Lower lobe of right lung (tissue), 2 donors: ENCODE results near the gene WDR82. TPM values are rescaled to one million over a fixed set of nuclear protein-coding genes. Genes with fewer than 3 reads are reported as not detected.

Experiments
- ATAC-seq, 2 donors: fragments of 200-7000 bp; cut with Tn5 transposase; one replicate each; pipeline ENCODE4 v1.9.1; 2020 to 2022; ENCODE audit warnings: mild to moderate bottlenecking in 2 of 2, moderate library complexity in 2 of 2
- DNase-seq: peaks from one replicate; pipeline ENCODE4 v3.0.0-alpha.2; 2020
- H3K27ac ChIP-seq: fragments of 200-600 bp; one replicate; pipeline ENCODE4 v1.8.0; 2022
- H3K27me3 ChIP-seq: fragments of 200-600 bp; one replicate; pipeline ENCODE4 v1.8.0; 2022; ENCODE audit warnings: low read depth
- H3K36me3 ChIP-seq: fragments of 200-600 bp; one replicate; pipeline ENCODE4 v1.8.0; 2022; ENCODE audit warnings: mild to moderate bottlenecking
- H3K4me1 ChIP-seq: fragments of 200-600 bp; one replicate; pipeline ENCODE4 v1.8.0; 2022
- H3K4me3 ChIP-seq: fragments of 200-600 bp; one replicate; pipeline ENCODE4 v1.8.0; 2022; ENCODE audit warnings: mild to moderate bottlenecking
- H3K9me3 ChIP-seq: fragments of 200-600 bp; one replicate; pipeline ENCODE4 v1.8.0; 2022
- CTCF ChIP-seq: fragments of 200-600 bp; IDR thresholded peaks from one replicate; pipeline ENCODE4 v1.8.0; 2022; ENCODE audit warnings: antibody characterized with exemption, mild to moderate bottlenecking
- intact Hi-C: fragments of 100-400 bp; cut with DNase I; formaldehyde crosslinking; loops from one replicate; pipeline ENCODE4 v1.11.0; 2022
- microRNA-seq: library from miRNA; unstranded; fragments of <30 nt; microRNA quantifications from one replicate; pipeline ENCODE4 v1.2.0, GENCODE V29; 2020; ENCODE audit warnings: borderline number of aligned reads
- total RNA-seq: library from RNA; stranded (reverse); fragmentation: NEBNext Ultra II Directional; extraction: Animal tissue kit (Norgen Biotek cat#: 25700); gene quantifications from one replicate; pipeline ENCODE4 v1.2.1, GENCODE V29; 2021
- donor health status: DM: no; HTN: yes; CAD: no; lungs with severe emphysema.

WDR82 gene
- total RNA-seq, 1 donor from 2014 or later, result 60.2 TPM

- ATAC-seq (peak; percentile 79 to 89), DNase-seq (no peak)
- peak overlapping the region; percentile 67 for H3K27ac ChIP-seq
Measured at GRCh38 chr3:52210550-52211046, 67.9 kb downstream of the WDR82 start.

DNA sequence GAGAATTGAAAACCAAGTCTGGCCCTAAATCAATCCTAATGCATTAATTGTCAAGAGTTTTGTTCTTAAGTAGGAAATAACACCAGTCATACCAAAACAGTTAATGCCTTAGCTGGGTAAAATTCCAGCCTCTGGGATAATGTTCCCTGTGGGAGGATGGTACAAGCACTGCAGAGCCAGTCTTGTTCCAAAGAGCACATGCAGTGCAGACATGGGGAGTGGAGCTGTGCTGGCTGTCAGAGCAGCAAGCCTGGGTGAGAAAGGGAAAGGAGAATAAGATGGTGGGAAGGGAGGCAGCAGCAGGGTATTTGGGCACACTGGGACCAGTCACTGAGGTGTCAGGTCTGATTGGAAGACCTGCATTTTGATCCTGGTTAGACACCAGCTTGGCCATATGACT is 68.4 kb downstream of the WDR82 start:
- peaks cover 100% of the 10 kb centered on the region for H3K36me3 ChIP-seq
- no peak for ATAC-seq
- no peaks in the 10 kb centered on the region for H3K9me3 ChIP-seq
- TF ChIP-seq CTCF, result no peak
- H3K27me3 ChIP-seq, result no peaks in the 10 kb centered on the region
- peak overlapping the region; percentile 67 for H3K27ac ChIP-seq
- H3K4me1 ChIP-seq, result peaks cover 28% of the 10 kb centered on the region
- intact Hi-C loops, result no loop called here
- H3K4me3 ChIP-seq, result no peak overlapping the region
- DNase-seq, result no peak

More at GRCh38 chr3:52210550-52211046, 67.9 kb downstream of the WDR82 start:
- Histone ChIP-seq H3K27me3 (no peaks in the 10 kb centered on the region), H3K4me3 (no peak overlapping the region), H3K9me3 (no peaks in the 10 kb centered on the region), H3K4me1 (peaks cover 25% of the 10 kb centered on the region), H3K36me3 (peaks cover 100% of the 10 kb centered on the region)
- intact Hi-C loops, result no loop called here
- TF ChIP-seq CTCF, result no peak

GRCh38 chr3:52208556-52208955 is 69.9 kb downstream of the WDR82 start:
- Histone ChIP-seq H3K27ac (no peak overlapping the region), H3K4me1 (peaks cover 41% of the 10 kb centered on the region), H3K36me3 (peaks cover 100% of the 10 kb centered on the region), H3K27me3 (no peaks in the 10 kb centered on the region), H3K9me3 (no peaks in the 10 kb centered on the region), H3K4me3 (no peak overlapping the region)
- intact Hi-C loops, result no loop called here
- ATAC-seq (no peak), DNase-seq (no peak)
- TF ChIP-seq CTCF, result no peak

GRCh38 chr3:52205727-52206372 is 72.6 kb downstream of the WDR82 start:
- peak in 1 of 2 donors; percentile 60 for ATAC-seq
- H3K36me3 ChIP-seq, result peaks cover 96% of the 10 kb centered on the region

More at GRCh38 chr3:52205727-52206372, 72.6 kb downstream of the WDR82 start:
- H3K27me3 ChIP-seq, result no peaks in the 10 kb centered on the region
- intact Hi-C loops, result no loop called here
- H3K9me3 ChIP-seq, result no peaks in the 10 kb centered on the region
- DNase-seq, result no peak
- TF ChIP-seq CTCF, result no peak
- peaks cover 63% of the 10 kb centered on the region for H3K4me1 ChIP-seq
- H3K27ac ChIP-seq, result no peak overlapping the region
- H3K4me3 ChIP-seq, result no peak overlapping the region

Small RNA genes within 50 kb of the gene (microRNA-seq; reads per million reads assigned to microRNA genes)
- gene MIR135A1 (not detected), gene MIRLET7G (59,808 reads per million, percentile 99 among the genes with 10 or more reads in this experiment)

Other genes starting within 250 kb of the WDR82 start
- gene DUSP7, start 222.1 kb downstream of the WDR82 start, total RNA-seq, result 28.8 TPM
- gene POC1A, start 124.2 kb downstream of the WDR82 start, total RNA-seq, result 2.7 TPM
- gene ALAS1, start 80.5 kb downstream of the WDR82 start, total RNA-seq, result 103 TPM
- gene TLR9, start 53.0 kb downstream of the WDR82 start, total RNA-seq, result 1.0 TPM
- gene TWF2, start 39.5 kb downstream of the WDR82 start, total RNA-seq, result 62.2 TPM
- gene PPM1M, start 32.9 kb downstream of the WDR82 start, total RNA-seq, result 53.4 TPM
- gene GLYCTK, start 9.2 kb upstream of the WDR82 start, total RNA-seq, result 9.5 TPM
- gene DNAH1, start 37.7 kb upstream of the WDR82 start, total RNA-seq, result 16.4 TPM
- gene BAP1, start 131.4 kb upstream of the WDR82 start, total RNA-seq, result 61.9 TPM
- gene PHF7, start 132.0 kb upstream of the WDR82 start, total RNA-seq, result 7.7 TPM
- 23.6 TPM for gene SEMA3G, start 166.5 kb upstream of the WDR82 start, total RNA-seq
- 44.0 TPM for gene TNNC1, start 175.4 kb upstream of the WDR82 start, total RNA-seq
- gene NISCH, start 177.0 kb upstream of the WDR82 start, total RNA-seq, result 90.2 TPM
- 133 TPM for gene STAB1, start 216.7 kb upstream of the WDR82 start, total RNA-seq